Activated CD8-positive, alpha-beta memory T cell treated with anti-CD3 and anti-CD28 coated beads for 36 hours (primary cell): ENCODE results near the gene GRK6. TPM values are rescaled to one million over a fixed set of nuclear protein-coding genes. Genes with fewer than 3 reads are reported as not detected.

ENCODE experiments used
- CTCF ChIA-PET: fragments of 350-600 bp; sonication (Branson Sonifier 250); formaldehyde crosslinking; loops from one replicate; lab custom pipeline; 2021; ENCODE audit warnings: antibody characterized with exemption; lab: Charles Lee
- POLR2A ChIA-PET: fragments of 350-600 bp; sonication (Branson Sonifier 250); formaldehyde crosslinking; loops from one replicate; lab custom pipeline; 2021; ENCODE audit warnings: antibody characterized with exemption; lab: Charles Lee
- total RNA-seq, 2 experiments: library from RNA; stranded (reverse); gene quantifications; one replicate each; pipeline ENCODE4 v1.2.3, GENCODE V29; 2021

The GRK6 gene
- total RNA-seq, 2 experiments from 2014 or later, result 179 to 180 TPM

DNA sequence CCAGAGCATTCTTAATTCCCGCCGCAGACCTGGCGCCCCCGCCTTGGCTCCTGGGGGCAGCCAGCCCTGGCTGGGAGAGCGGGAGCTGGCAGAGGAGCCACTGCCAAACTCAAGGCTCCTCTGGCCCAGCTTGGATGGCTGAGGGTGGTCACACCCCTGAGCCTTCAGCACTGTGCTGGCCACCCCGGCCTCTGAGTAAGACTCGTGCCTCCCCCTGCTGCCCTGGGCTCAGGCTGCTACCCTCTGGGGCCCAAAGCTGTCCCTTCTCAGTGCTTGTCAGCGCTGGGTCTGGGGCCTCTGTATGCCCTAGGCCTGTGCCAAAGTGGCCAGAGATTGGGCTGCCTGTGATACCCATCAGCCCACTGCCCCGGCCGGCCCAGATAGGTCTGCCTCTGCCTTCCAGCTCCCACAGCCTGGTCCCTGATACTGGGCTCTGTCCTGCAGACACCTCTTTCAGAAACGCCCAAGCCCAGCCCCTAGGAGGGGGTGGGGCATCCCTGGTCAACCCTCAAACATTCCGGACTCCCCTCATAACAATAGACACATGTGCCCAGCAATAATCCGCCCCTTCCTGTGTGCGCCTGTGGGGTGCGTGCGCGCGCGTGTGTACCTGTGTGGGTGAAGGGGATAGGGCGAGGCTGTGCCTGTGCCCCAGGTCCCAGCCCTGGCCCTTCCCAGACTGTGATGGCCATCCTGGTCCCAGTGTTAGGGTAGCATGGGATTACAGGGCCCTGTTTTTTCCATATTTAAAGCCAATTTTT lies 15.8 kb downstream of the GRK6 start:
- POLR2A ChIA-PET, result interaction anchor here (1.7 to 13.1 kb wide), 2 partner anchors 12 to 31 kb away, joined by 4 to 226 read pairs; partner anchors contain the start of gene GRK6

DNA sequence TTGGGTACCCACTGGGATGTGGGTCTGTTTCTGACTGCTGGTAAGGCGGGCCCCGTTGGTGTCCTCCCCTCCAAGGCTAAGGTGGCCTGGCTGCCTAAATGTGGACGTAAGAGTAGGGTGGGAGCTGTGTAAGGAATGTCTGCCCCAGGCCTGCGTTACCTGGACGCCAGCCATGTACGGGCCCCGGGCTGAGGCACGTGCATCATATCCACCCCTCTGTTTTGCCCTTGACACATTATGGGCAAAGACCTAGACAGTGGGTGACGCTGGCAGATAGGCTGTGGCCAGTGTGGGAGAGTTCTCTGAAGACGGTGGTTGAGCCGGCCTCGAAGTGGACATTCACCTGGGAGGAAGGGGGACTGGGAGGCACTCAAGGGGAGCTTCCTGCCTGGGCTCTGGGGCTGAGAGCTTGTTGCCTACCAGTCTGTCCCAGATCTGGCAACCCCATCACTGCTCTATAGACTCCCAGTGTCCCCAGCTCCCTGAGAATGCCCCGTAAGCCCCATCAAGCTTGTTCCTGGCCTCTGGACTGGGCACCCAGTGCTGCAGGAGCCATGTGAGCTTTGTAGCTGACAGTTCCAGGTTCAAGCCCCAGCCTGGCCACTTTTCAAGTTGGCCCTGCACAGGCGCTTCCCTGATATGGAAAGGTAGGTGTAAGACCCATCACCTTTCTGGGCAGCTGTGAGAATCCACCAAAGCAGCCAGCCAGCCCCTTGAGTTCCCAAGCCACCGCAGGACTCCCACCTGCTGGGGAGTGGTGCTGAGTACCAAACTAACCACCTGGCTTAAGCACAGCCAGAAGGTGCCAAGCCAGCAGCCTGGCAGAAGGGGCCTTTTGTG lies 16.9 kb downstream of the GRK6 start:
- ChIA-PET CTCF (interaction anchor here (3.9 to 22.6 kb wide), 4 partner anchors 10 to 53 kb away, joined by 31 to 312 read pairs (median 118); partner anchors contain the start of gene PFN3), POLR2A (interaction anchor here (0.6 to 13.1 kb wide), 3 partner anchors 12 to 40 kb away, joined by 4 to 226 read pairs (median 4); partner anchors contain the start of gene GRK6)

More for the DNA sequence above, 15.8 kb downstream of the GRK6 start:
- CTCF ChIA-PET, result interaction anchor here (0.6 to 22.6 kb wide), 7 partner anchors 8 to 51 kb away, joined by 3 to 312 read pairs (median 31); partner anchors contain the start of gene PFN3

DNA sequence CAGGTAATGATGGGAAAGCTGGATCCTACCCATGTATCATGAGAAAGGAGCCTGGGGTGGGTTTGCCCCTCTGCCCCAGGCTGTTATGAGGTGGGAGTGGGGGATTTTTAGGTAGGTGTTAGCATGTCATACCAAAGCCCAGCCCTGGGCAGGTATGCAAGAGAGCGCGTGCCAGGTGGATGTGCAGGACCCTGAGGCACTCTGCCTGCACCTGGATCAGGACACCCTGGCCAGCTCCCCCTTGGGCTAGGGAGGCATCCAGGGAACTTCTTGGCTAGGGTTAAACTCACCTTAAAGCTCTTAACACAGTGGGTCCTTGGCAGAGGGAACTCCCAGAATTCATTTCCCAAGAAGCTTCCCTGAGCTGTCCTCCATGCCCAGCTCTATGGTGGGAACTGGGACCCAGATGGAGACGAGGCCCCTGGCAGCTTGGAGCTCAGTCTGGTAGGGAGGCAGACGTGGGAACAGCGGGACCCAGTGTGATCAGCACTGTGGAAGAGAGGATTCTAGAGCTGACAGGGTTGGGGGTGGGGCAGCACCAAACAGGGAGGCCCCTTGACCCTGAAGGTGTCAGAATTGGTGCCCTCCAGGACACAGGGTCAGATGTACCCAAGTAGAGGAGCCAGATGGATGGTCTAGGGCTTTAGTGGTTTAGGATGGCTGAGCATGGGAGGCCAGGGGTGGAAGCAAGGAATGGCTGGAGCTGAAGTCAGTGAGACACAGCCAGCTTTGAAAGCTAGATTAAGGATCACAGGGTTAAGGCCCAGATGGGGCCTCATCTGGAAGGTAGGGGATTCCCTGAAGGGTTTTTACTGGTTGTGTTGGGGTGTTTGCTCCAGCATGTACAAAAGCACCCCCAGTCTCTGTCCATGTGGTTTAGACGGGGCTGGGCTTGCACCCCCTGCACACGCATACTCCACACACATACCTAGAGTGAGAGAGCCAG lies 17.9 kb downstream of the GRK6 start:
- POLR2A ChIA-PET, result interaction anchor here (0.6 to 13.1 kb wide), 6 partner anchors 11 to 257 kb away, joined by 3 to 226 read pairs (median 11); partner anchors contain the start of gene GRK6
- CTCF ChIA-PET, result interaction anchor here (0.6 to 22.6 kb wide), 5 partner anchors 10 to 118 kb away, joined by 3 to 312 read pairs (median 33); partner anchors contain the start of gene PFN3

DNA sequence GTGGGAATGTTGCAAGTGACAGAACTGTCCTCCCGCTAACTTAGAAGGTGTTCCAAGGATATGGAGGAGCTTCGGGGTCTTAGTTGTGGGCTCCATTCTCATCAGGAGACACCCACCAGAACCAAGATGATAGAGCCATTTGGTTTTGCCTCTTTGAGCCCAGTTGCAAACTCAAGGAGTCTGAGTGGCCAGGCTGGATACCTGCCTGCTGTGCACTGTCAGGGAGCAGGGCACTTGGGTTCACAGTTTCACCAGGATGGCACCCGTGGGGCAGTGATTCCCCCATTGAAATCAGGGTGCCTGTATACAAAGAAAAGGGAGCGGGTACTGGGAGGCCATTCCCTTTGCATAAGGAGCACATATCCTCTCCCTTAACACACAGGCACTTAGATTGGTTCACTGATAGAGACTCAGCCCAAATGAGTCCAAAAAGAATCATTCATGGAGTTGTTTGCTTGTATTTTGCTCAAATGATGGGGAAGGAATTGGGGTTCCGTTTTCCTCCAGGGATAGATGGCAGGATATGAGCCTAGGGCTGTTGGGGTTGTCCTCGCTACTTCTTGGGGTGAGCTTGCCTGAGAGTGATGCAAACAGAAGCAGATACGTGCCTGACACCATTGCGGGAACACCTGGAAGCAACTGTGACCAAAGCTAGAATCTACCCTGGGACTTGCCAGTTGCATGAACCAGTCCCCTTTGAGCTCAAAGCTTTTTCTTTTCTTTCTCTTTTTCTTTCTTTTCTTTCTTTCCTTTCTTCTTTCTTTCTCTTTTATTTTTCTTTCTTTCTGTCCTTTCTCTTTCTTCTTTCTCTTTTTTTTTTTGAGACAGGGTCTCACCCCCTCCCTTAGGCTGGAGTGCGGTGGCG lies 18.8 kb downstream of the GRK6 start:
- CTCF ChIA-PET, result interaction anchor here (0.6 to 22.6 kb wide), 8 partner anchors 9 to 136 kb away, joined by 3 to 312 read pairs (median 18); partner anchors contain the start of gene PFN3

DNA sequence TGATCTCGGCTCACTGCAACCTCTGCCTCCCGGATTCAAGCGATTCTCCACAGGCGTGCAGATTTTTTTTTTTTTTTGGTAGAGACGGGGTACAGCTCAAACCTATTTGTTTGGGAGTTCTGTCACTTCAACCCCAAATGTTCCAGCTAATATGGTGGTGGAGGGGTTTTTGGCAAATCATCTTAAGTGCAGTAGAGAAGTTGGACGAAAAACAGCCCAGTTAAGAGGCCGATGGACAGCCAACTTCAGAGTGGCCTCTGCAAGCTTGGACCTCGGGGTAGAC lies 19.4 kb downstream of the GRK6 start:
- CTCF ChIA-PET, result interaction anchor here (0.7 to 22.6 kb wide), 8 partner anchors 9 to 137 kb away, joined by 3 to 312 read pairs (median 18); partner anchors contain the start of gene PFN3

More for the DNA sequence above, 18.8 kb downstream of the GRK6 start:
- POLR2A ChIA-PET, result interaction anchor here (0.6 to 13.1 kb wide), 10 partner anchors 10 to 472 kb away, joined by 3 to 226 read pairs (median 6); partner anchors contain the start of gene GRK6

DNA sequence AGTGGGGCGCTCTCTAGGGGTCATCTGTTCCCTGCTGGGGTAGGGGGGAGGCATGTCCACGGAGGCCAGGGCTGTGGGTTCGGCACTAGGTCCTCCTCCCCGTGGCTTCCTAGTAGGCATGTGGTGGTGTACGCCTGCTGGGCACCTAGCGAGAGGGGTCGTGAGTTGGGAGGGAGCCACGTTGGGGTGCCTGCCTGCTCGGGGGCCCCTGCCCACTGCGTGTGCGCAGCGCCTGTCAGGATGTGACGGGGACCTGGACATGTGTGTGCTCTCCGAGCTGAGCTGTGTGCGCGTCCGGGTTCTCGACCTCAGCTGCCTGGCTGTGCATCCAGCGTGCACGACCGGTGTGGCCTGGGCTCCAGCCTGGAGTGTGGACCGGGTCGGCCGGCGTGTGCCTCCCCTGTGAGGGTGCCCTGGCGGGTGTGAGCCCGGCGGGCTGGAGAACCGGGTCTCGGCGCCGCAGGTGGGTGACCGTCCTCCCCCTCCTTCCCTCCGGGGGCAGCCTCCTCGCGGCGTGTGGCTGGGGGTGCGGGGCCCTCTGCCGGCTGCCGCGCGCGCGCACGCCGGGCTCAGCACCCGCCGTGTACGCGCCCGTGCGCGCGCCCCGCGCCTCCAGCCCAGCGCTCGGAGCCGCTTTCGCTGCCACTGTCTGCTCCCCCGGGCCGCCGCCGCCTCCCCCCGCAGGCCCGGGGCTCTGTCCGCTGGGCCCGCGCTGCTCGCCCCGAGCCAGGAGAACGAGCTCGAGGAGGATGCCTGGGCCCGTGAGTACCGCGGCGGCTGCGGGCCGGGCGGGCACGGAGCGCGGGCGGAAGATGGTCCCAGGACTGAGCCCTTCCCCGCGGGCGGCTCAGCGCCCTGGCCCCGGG lies 20.0 kb downstream of the GRK6 start, which contains the start of gene PRR7:
Gene PRR7 (plus strand): TSS at position 615 of the 866 bp plus-strand sequence. CDS start 8,254 bp downstream, outside the sequence.
- ChIA-PET POLR2A (interaction anchor here (0.7 to 13.1 kb wide), 10 partner anchors 8 to 473 kb away, joined by 3 to 226 read pairs (median 10); partner anchors contain the start of gene GRK6), CTCF (interaction anchor here (0.7 to 22.6 kb wide), 10 partner anchors 8 to 137 kb away, joined by 3 to 312 read pairs (median 6); partner anchors contain the start of gene PFN3)

More for the DNA sequence above, 19.4 kb downstream of the GRK6 start:
- POLR2A ChIA-PET, result interaction anchor here (0.7 to 13.1 kb wide), 9 partner anchors 9 to 472 kb away, joined by 3 to 226 read pairs (median 5); partner anchors contain the start of gene GRK6

DNA sequence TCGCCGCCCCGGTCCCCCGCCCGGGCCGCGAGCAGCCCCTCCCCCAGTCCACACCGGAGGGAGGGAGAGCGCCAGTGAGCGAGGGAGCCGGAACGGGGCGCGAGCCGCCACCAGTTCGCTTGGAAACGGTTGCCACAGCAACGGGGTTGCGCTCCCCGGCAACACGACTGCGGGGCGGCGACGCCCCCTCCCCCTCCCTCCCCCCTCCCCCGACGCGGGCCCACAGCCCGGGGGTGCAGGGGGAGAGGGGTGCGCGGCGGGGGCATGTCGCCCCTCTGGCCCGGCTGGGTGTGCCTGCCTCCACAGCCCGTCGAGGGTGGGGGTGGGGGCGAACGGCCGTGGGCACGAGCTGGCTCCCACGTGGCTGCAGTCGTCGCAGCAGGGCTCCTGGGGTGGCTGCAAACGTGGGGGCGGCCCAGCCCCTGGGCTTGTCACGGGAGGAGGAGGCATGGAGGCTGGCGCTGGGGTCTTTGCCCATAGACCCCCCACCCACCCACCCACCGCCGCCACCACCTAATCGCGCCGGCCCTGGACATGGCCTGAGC lies 20.7 kb downstream of the GRK6 start:
- ChIA-PET CTCF (interaction anchor here (0.6 to 22.6 kb wide), 7 partner anchors 13 to 138 kb away, joined by 3 to 312 read pairs (median 7); partner anchors contain the start of gene PFN3), POLR2A (interaction anchor here (1.1 to 13.1 kb wide), 7 partner anchors 8 to 68 kb away, joined by 3 to 226 read pairs (median 15); partner anchors contain the start of gene GRK6)

DNA sequence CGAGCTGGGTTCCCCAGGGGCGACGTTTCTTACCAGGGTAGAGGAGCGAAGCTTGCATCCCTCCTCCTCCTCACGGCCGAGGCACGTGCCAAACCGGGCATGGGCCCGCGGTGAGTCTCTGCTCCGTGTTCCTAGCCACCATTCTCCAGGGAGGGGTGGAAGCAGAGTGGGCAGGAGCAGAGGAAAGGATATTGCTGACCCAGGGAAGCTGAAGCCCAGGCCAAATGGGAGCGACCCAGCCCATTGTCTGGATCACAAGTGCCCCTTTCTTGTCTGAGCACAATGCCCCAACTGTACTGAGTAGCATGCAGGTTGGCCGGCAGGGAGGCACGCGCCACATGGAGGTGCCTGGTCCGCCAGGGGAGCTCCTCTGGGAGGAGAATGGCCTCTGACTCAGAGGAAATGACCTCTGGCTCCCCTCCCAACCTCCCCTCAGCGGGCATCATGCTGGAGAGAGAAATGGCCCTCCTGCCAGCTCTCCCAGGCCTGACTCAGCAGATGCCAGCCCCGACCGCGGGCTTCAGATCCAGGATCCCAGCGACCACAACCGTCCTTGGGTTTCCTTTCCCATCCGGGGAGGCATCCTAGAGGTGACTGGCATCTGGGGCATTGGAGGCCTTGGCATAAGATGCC lies 21.3 kb downstream of the GRK6 start:
- ChIA-PET POLR2A (interaction anchor here (1.1 to 13.1 kb wide), 5 partner anchors 7 to 57 kb away, joined by 3 to 226 read pairs (median 16); partner anchors contain the start of gene GRK6), CTCF (interaction anchor here (0.6 to 22.6 kb wide), 9 partner anchors 14 to 146 kb away, joined by 3 to 312 read pairs (median 6); partner anchors contain the start of gene PFN3)

DNA sequence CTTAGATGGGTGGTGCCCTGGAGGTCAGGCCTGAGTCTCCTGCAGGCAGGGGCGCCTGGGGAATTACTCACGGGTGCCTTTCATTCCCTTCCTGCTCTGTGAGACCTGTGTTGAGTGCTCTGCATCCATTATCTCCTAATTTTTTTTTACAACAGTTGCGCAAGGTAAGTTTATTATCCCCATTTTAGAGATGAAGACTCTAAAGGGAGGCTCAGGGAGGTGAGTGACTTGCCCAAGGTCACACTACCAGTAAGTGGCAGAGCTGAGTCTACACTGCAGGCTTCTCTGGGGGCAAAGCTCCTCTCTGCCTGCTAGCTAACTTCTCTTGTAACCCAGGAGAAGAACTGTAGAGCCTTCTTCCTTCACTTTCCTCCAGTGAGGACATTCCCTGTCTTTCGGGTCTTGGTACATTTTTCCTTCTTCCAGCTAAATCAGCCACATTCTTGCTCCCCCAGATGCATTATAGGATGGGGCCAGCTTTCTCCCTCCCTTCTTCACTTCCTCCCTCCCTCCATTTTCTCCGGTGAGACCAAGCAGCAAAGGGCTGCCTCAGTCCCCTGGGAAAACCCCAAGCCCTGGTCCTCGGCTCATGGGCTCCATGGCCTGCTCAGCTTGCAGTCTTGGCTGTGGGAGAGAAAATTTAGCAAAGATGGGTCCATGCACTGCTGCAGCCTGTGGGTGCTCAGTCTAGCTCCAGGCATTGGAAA lies 21.9 kb downstream of the GRK6 start:
- CTCF ChIA-PET, result interaction anchor here (0.6 to 22.6 kb wide), 8 partner anchors 14 to 147 kb away, joined by 3 to 312 read pairs (median 6); partner anchors contain the start of gene PFN3
- POLR2A ChIA-PET, result interaction anchor here (1.1 to 13.1 kb wide), 4 partner anchors 18 to 58 kb away, joined by 3 to 226 read pairs (median 16); partner anchors contain the start of gene GRK6

DNA sequence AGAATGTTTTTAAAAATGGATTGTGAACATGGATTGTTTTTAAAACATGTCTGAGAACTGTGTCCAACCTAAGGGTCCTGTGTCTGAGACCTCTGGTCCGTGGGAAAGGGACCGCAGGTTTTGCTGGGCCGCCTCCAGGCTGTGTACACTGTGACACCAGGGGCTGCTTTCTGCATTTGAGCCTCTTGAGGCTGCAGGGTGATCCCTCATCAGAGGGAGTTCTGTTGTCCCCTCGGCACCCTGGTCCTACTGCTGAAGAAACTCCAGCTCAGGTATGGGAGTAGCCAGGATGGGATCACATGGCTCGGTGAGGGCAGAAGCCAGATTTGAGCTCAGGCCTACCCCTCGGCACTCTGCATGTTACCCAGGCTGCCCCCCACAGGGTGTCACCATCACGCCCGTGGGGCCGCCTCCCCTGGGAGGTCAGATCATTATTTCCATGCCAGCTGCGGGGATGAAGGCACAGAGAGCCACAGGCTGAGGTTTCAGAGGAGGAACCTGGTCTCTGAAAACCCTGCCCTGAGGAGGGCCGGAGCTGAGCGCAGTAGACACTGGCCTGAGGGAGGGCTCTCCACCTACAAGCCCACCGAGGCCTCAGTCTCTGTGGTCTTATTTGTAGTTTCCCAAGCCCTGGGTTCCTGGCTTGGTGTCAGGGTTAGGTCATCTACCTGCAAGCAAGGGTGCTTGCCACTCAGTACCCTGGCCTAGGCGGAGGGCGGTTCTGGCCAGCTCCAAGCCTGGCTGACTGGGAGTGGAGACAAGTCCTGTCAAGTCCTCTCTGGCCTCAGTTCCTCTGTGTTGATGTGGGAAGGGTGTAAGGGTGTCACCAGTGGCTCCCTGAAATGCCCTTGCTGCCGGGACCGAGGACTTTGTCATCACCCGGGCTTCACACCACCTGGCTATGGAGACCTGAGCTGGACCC lies 22.9 kb downstream of the GRK6 start:
- CTCF ChIA-PET, result interaction anchor here (1.0 to 22.6 kb wide), 7 partner anchors 19 to 148 kb away, joined by 3 to 312 read pairs (median 8); partner anchors contain the start of gene PFN3
- POLR2A ChIA-PET, result interaction anchor here (1.1 to 13.1 kb wide), 4 partner anchors 19 to 46 kb away, joined by 4 to 226 read pairs (median 10); partner anchors contain the start of gene GRK6

DNA sequence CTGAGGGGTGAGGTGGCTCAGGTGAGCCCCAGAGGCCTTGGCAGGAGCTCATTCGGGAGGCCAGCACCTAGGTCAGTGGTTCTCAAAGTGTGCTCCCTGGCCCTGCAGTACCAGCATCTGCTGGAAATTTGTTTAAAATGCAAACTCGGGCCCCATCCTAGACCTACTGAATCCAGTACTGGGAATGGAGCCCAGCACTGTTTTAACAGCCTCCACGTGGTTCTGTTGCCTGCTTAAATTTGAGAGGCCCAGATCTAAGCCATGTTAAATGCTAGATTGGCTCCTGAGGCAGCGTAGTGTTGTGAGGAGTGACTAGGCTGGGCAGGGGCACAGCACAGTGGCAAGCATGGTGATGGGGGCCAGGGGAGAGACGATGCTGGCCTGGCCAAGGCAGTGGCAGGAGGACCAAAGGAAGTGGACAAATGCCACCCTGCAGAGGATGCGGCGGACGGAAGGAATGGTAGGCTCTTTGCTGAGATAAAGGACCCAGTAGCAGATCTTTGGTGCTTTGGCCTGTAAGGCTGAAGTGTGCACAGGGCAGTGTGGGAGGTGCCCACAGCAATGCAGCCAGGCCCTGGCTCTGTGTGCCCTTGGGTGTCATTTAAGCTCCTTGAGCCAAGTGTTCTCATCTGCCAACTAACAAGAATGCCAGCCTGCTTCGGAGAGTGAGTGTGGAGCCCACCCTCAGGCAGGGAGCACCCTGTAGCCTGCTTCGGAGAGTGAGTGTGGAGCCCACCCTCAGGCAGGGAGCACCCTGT lies 24.4 kb downstream of the GRK6 start:
- CTCF ChIA-PET, result interaction anchor here (0.6 to 22.6 kb wide), 7 partner anchors 9 to 141 kb away, joined by 3 to 312 read pairs (median 8); partner anchors contain the start of gene PFN3

More for the DNA sequence above, 24.4 kb downstream of the GRK6 start:
- POLR2A ChIA-PET, result interaction anchor here (0.8 to 1.8 kb wide), 3 partner anchors 24 to 62 kb away, joined by 3 to 5 read pairs (median 3); partner anchors contain the start of gene GRK6
